Glutamatergic neuron (in vitro differentiated cells): ENCODE results near the gene EMILIN1. TPM values are rescaled to one million over a fixed set of nuclear protein-coding genes. Genes with fewer than 3 reads are reported as not detected.

Experiments used
- DNase-seq: peaks from one replicate; pipeline ENCODE4 v3.0.0; 2022
- H3K27ac Mint-ChIP-seq: one replicate; pipeline ENCODE4 v1.8.0; 2020; ENCODE audit warnings: mild to moderate bottlenecking, mixed read lengths, inconsistent platforms; ENCODE audit not compliant: unreplicated experiment
- H3K27me3 Mint-ChIP-seq: one replicate; pipeline ENCODE4 v1.8.0; 2020; ENCODE audit warnings: mild to moderate bottlenecking, moderate library complexity, mixed read lengths, inconsistent platforms; ENCODE audit not compliant: unreplicated experiment
- H3K36me3 Mint-ChIP-seq: one replicate; pipeline ENCODE4 v1.8.0; 2020; ENCODE audit warnings: mild to moderate bottlenecking, mixed read lengths, inconsistent platforms; ENCODE audit not compliant: unreplicated experiment
- H3K4me1 Mint-ChIP-seq: one replicate; pipeline ENCODE4 v1.8.0; 2020; ENCODE audit warnings: mild to moderate bottlenecking, low read depth, mixed read lengths, inconsistent platforms; ENCODE audit not compliant: unreplicated experiment
- H3K4me3 Mint-ChIP-seq: one replicate; pipeline ENCODE4 v1.8.0; 2020; ENCODE audit warnings: mild to moderate bottlenecking, mixed read lengths, inconsistent platforms; ENCODE audit not compliant: unreplicated experiment
- H3K9me3 Mint-ChIP-seq: one replicate; pipeline ENCODE4 v1.8.0; 2020; ENCODE audit warnings: mild to moderate bottlenecking, moderate library complexity, mixed read lengths, inconsistent platforms; ENCODE audit not compliant: unreplicated experiment
- total RNA-seq: library from RNA; stranded (reverse); fragmentation: NEBNext Ultra II Directional; extraction: Animal tissue kit (Norgen Biotek cat#: 25700); gene quantifications from one replicate; pipeline ENCODE4 v1.2.1, GENCODE V29; 2021; ENCODE audit not compliant: unreplicated experiment
- TF ChIP-seq, protein P1 (sequence below): fragments of 200-600 bp; sonication (generic); IDR thresholded peaks from one replicate; pipeline ENCODE4 v1.5.0; 2021; ENCODE audit not compliant: partially characterized antibody, unreplicated experiment

The EMILIN1 gene
- total RNA-seq, 1 donor from 2014 or later = 3.2 TPM

DNA sequence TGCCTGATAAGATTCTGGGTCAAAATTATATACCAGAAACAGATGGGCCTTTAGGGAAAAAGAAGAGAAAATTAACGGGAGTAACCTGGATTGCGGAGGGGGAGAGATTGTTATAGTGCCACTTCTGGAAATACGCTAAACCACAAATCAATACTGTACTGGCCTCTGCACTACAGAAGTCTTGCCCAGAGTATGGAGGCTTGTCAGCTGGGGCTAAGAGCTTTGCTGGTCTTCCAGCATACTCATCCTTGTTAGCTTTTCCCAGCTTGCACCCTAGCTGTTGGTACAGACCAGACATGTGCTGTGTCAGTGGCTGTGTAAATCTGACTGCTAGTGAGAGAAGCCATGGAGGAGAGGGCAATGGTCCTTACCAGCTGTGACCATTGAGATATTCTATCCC is 18.1 kb upstream of the EMILIN1 start:
- H3K9me3 Mint-ChIP-seq = no peaks in the 10 kb centered on the region
- H3K27ac Mint-ChIP-seq = no peak overlapping the region
- peaks cover 1% of the 10 kb centered on the region for H3K4me1 Mint-ChIP-seq
- peaks cover 5% of the 10 kb centered on the region for H3K36me3 Mint-ChIP-seq
- TF ChIP-seq, protein P1, sequence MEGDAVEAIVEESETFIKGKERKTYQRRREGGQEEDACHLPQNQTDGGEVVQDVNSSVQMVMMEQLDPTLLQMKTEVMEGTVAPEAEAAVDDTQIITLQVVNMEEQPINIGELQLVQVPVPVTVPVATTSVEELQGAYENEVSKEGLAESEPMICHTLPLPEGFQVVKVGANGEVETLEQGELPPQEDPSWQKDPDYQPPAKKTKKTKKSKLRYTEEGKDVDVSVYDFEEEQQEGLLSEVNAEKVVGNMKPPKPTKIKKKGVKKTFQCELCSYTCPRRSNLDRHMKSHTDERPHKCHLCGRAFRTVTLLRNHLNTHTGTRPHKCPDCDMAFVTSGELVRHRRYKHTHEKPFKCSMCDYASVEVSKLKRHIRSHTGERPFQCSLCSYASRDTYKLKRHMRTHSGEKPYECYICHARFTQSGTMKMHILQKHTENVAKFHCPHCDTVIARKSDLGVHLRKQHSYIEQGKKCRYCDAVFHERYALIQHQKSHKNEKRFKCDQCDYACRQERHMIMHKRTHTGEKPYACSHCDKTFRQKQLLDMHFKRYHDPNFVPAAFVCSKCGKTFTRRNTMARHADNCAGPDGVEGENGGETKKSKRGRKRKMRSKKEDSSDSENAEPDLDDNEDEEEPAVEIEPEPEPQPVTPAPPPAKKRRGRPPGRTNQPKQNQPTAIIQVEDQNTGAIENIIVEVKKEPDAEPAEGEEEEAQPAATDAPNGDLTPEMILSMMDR = no peak
- DNase-seq = no peak
- no peaks in the 10 kb centered on the region for H3K27me3 Mint-ChIP-seq
- no peak overlapping the region for H3K4me3 Mint-ChIP-seq

DNA sequence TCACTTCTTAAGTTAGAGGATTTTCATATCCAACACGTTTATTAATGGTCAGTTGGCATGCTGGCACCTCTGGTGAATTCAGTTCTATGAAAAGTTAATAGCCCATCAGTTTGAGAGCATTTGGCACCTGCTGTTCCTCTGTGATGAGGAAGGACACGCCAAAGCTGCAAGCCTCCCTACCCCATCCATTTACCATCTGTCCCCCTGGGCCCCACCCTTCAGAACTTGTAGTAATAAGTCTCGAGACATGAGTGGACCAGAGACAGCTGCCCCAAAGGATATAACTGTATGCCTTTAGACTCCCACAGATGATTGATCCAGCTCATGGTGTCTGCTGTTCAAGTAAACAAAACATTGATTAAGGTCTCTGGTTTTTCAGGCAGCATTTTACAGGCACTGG is 13.3 kb upstream of the EMILIN1 start:
- TF ChIP-seq, protein P1 = no peak
- Mint-ChIP-seq H3K9me3 (peaks cover 7% of the 10 kb centered on the region), H3K4me3 (no peak overlapping the region), H3K36me3 (peaks cover 5% of the 10 kb centered on the region), H3K27me3 (peaks cover 1% of the 10 kb centered on the region), H3K27ac (no peak overlapping the region), H3K4me1 (peaks cover 19% of the 10 kb centered on the region)
- DNase-seq = no peak

DNA sequence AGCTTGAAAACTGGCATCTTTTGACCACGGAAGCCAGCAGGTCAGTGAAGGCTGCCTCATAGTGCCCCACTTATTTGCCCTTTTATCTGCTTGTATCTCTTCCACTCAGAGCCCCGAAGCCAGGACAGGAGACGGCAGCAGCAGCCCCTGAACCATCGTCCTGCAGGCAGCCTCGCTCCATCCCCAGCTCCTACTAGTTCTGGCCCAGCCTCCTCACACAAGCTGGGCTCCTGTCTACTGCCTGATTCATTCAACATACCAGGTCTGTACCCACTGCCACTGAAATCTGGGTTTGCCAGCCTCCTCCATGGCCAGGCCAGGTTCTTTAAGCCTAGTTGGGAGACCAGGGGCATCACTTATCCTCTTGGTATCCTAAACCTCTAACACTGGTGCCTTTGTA is 11.0 kb upstream of the EMILIN1 start:
- Mint-ChIP-seq H3K9me3 (peaks cover 9% of the 10 kb centered on the region), H3K36me3 (peaks cover 5% of the 10 kb centered on the region), H3K27me3 (peaks cover 4% of the 10 kb centered on the region), H3K27ac (no peak overlapping the region), H3K4me3 (no peak overlapping the region), H3K4me1 (peaks cover 25% of the 10 kb centered on the region)
- no peak for DNase-seq
- TF ChIP-seq, protein P1 = no peak

DNA sequence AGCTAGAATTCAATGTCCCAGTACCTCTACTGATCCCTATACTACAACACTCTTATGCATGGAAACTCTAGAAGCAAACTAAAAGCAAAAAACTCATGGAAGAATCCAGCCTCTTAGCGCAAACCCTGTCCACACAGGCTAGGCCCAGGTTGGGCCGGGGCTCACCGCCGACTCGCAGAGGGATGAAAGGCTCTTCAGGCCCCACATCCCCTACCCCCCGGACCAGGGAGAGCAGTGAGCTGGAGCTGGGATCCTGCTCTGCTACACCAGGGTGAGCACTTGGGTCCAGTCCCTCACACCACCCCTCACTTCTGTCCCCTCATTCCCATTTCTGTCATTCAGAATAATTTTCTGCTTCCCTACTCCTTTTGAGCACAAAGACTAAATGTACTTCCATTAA is 9.0 kb upstream of the EMILIN1 start:
- H3K9me3 Mint-ChIP-seq = peaks cover 12% of the 10 kb centered on the region
- H3K4me3 Mint-ChIP-seq = peak overlapping the region; percentile 50
- no peak overlapping the region for H3K27ac Mint-ChIP-seq
- DNase-seq = no peak
- TF ChIP-seq, protein P1 = no peak
- no peaks in the 10 kb centered on the region for H3K36me3 Mint-ChIP-seq
- peaks cover 25% of the 10 kb centered on the region for H3K4me1 Mint-ChIP-seq
- H3K27me3 Mint-ChIP-seq = peaks cover 4% of the 10 kb centered on the region

DNA sequence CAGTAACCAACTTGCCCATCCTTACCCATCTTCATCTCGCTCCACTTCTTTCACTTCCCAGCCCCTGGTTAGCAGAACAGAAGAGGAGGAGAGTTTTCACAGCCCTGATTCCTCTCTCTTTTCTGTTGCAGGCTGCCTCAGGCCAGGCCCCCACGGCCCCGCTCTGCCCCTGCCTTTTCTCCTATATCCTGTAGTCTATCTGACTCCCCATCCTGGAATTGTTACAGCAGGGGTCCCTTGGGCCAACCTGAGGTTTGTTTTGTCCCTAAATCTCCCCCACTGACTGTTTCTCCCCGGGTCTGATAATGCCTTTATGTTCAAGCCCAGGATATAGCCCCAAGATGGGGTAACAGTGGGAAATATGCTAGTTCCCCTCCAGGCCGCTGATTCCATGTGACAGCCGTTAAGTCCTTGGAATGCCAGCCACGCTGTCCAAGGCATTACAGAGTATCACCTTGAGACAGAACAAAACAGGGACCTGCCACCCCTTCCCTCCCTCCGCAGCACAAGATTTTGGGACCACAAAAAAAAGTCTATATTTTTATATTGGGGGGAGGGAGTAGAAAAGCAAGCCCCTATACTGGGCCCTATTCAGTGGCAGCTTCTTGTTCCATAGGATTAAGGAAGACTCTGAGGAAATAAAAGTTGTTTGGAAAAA is 8.3 kb upstream of the EMILIN1 start:
- H3K27me3 Mint-ChIP-seq = peaks cover 7% of the 10 kb centered on the region
- peak overlapping the region; percentile 97 for H3K4me3 Mint-ChIP-seq
- peaks cover 13% of the 10 kb centered on the region for H3K9me3 Mint-ChIP-seq
- TF ChIP-seq, protein P1 = no peak
- H3K4me1 Mint-ChIP-seq = peaks cover 26% of the 10 kb centered on the region
- no peak overlapping the region for H3K27ac Mint-ChIP-seq
- H3K36me3 Mint-ChIP-seq = no peaks in the 10 kb centered on the region
- no peak for DNase-seq
